Nephron progenitor cell (in vitro differentiated cells): ENCODE measurements around the gene SLC34A1.
"Not testable (repeated sequence)": the region's sequence is repeated elsewhere in the genome, so short reads cannot be mapped to it uniquely, and the experiment has no call there.

Experiments used
- DNase-seq: peaks from one replicate; pipeline ENCODE4 v3.0.0; 2021
- H3K27ac Mint-ChIP-seq: 2 replicates; pipeline ENCODE4 v1.8.0; 2021; ENCODE audit warnings: mild to moderate bottlenecking, moderate library complexity, mixed read lengths
- H3K27me3 Mint-ChIP-seq: 2 replicates; pipeline ENCODE4 v1.8.0; 2021; ENCODE audit warnings: mild to moderate bottlenecking, low read depth, mixed read lengths; ENCODE audit not compliant: poor library complexity
- H3K36me3 Mint-ChIP-seq: 2 replicates; pipeline ENCODE4 v1.8.0; 2021; ENCODE audit warnings: low read depth, mixed read lengths
- H3K4me1 Mint-ChIP-seq: 2 replicates; pipeline ENCODE4 v1.8.0; 2021; ENCODE audit warnings: mixed read lengths
- H3K4me3 Mint-ChIP-seq: 2 replicates; pipeline ENCODE4 v1.8.0; 2021; ENCODE audit warnings: mild to moderate bottlenecking, moderate library complexity, mixed read lengths
- H3K9me3 Mint-ChIP-seq: 2 replicates; pipeline ENCODE4 v1.8.0; 2021; ENCODE audit warnings: mild to moderate bottlenecking, moderate library complexity, mixed read lengths
- CTCF ChIP-seq: fragments of 200-600 bp; sonication (generic); IDR thresholded peaks from 2 replicates; pipeline ENCODE4 v1.5.0; 2021; ENCODE audit warnings: antibody characterized with exemption

The SLC34A1 gene

GRCh38 chr5:177373806-177374205 lies 10.4 kb upstream of the SLC34A1 start:
- Mint-ChIP-seq H3K36me3 (no peaks in the 10 kb centered on the region), H3K27me3 (peaks cover 13% of the 10 kb centered on the region), H3K4me3 (no peak overlapping the region)

DNA sequence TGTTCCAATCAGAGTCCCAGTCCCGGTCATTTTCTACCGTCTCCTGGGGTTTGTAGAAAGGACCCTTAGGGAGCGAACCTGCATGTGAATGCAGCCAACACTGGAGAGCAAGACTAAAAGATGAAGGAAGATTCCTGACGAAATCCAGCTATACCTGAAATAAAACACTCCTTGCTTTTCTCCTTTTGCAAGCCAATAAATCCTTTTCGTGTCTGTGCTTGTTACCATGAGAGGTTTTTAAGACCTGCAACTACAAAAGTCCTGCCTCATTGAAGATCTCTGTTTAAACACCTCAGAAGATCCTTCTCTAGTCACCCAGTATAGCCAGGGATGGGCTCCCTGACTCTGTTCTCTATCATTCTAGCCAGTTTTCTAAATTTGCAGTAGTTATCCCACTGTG lies 10.0 kb upstream of the SLC34A1 start:
- Mint-ChIP-seq H3K36me3 (no peaks in the 10 kb centered on the region), H3K27ac (no peak overlapping the region), H3K4me1 (peaks cover 22% of the 10 kb centered on the region), H3K4me3 (no peak overlapping the region), H3K27me3 (peaks cover 9% of the 10 kb centered on the region), H3K9me3 (no peaks in the 10 kb centered on the region)
- no peak for TF ChIP-seq CTCF
- DNase-seq: no peak

More at GRCh38 chr5:177373806-177374205, 10.4 kb upstream of the SLC34A1 start:
- Mint-ChIP-seq H3K9me3 (no peaks in the 10 kb centered on the region), H3K27ac (no peak overlapping the region), H3K4me1 (peaks cover 26% of the 10 kb centered on the region)
- no peak for DNase-seq
- TF ChIP-seq CTCF: no peak

GRCh38 chr5:177375516-177375915 lies 8.7 kb upstream of the SLC34A1 start:
- H3K9me3 Mint-ChIP-seq, H3K4me3 Mint-ChIP-seq, H3K27me3 Mint-ChIP-seq, H3K27ac Mint-ChIP-seq, H3K36me3 Mint-ChIP-seq, DNase-seq: not testable (repeated sequence)
- peaks cover 14% of the 10 kb centered on the region for H3K4me1 Mint-ChIP-seq

- H3K9me3 Mint-ChIP-seq: no peaks in the 10 kb centered on the region
- H3K4me1 Mint-ChIP-seq: peaks cover 17% of the 10 kb centered on the region
- peak overlapping the region; percentile 29 for H3K27ac Mint-ChIP-seq
- DNase-seq: no peak
- no peak overlapping the region for H3K4me3 Mint-ChIP-seq
- H3K36me3 Mint-ChIP-seq: no peaks in the 10 kb centered on the region
- no peak for TF ChIP-seq CTCF
- H3K27me3 Mint-ChIP-seq: peaks cover 9% of the 10 kb centered on the region
These were observed 8.1 kb upstream of the SLC34A1 start for GRCh38 chr5:177376107-177376506.

DNA sequence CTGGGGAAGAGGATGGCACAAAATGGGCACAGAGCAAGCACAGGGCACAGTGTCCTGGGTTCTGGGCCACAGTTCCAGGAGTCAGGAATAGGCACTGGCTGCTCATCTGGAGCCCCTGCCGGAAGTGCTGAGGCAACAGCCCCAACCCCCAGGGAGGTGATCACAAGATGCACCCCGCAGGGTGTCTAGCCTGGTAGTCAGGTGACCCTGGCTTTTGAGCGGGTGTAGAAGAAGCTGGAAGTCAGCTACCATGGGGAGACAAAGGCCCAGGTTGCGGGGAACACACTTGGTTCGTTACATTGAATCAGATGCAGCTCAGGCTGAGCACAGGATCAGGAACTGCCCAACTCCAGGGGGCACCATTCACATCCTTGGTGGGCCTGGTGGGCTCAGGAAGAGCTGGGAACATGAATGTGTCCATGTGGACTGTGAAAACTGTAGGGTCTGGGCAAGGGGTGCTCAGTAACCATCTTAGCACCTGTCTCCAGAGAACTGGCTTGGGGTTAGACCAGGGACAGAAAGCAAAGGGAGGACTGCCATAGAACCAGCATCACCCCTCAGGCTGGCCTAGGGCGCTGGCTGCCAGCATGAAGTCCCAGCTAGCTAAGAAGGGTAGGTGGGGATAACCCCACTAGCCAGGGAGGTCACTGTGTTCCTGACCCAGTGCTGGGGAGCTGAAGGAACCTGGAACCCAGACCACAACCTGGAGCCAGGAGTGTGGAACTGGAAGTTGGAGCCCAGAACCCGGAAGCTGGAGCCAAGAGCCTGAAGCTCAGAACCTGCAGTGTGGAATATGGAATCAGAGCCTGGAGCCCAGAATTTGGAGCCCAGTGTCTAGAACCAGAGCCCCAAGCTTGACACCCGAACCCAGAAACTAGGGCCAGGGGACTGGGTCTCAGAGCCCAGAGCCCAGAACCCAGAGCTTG lies 6.1 kb upstream of the SLC34A1 start:
- peaks cover 25% of the 10 kb centered on the region for H3K4me1 Mint-ChIP-seq
- H3K27me3 Mint-ChIP-seq: peaks cover 14% of the 10 kb centered on the region

More for the DNA sequence above, 6.1 kb upstream of the SLC34A1 start:
- no peaks in the 10 kb centered on the region for H3K9me3 Mint-ChIP-seq
- no peak overlapping the region for H3K27ac Mint-ChIP-seq
- H3K4me3 Mint-ChIP-seq: no peak overlapping the region
- H3K36me3 Mint-ChIP-seq: no peaks in the 10 kb centered on the region
- TF ChIP-seq CTCF: no peak
- no peak for DNase-seq
